Esophagus squamous epithelium (tissue), 5 donors: ENCODE measurements around the gene GJB1. TPM values are rescaled to one million over a fixed set of nuclear protein-coding genes. Genes with fewer than 3 reads are reported as not detected.
"Not testable (repeated sequence)": the region's sequence is repeated elsewhere in the genome, so short reads cannot be mapped to it uniquely, and the experiment has no call there.

Experiments
- DNase-seq: peaks from one replicate; lab custom pipeline; 2025; lab: John Stamatoyannopoulos, UW
- H3K27ac ChIP-seq, 4 donors: fragments of 200-600 bp; sonication (generic); one replicate each; pipeline ENCODE4 v1.5.1; 2016 to 2019; ENCODE audit warnings: mild to moderate bottlenecking in 1 of 4
- H3K27me3 ChIP-seq, 4 donors: fragments of 200-600 bp; sonication (generic); 1 replicate in 3 of 4; 2 replicates in 1 of 4; pipeline versions ENCODE4 v1.5.1 to v1.6.0; 2017 to 2021; ENCODE audit warnings: antibody characterized with exemption in 1 of 4
- H3K36me3 ChIP-seq, 3 donors: fragments of 200-600 bp; sonication (generic); one replicate each; pipeline ENCODE4 v1.5.1; 2016 to 2019
- H3K4me1 ChIP-seq, 3 donors: fragments of 200-600 bp; sonication (generic); one replicate each; pipeline ENCODE4 v1.5.1; 2017 to 2019
- H3K4me3 ChIP-seq, 4 donors: fragments of 200-600 bp; sonication (generic); 1 replicate in 3 of 4; 2 replicates in 1 of 4; pipeline ENCODE4 v1.5.1; 2016 to 2019; ENCODE audit warnings: mild to moderate bottlenecking in 2 of 4, moderate library complexity in 1 of 4
- H3K9me3 ChIP-seq, 3 donors: fragments of 200-600 bp; sonication (generic); one replicate each; pipeline ENCODE4 v1.5.1; 2016 to 2019
- POLR2A ChIP-seq, 4 donors: fragments of 450-650 bp; IDR thresholded peaks; one replicate each; pipeline ENCODE4 v1.6.1; 2017; ENCODE audit warnings: antibody characterized with exemption in 4 of 4, mild to moderate bottlenecking in 4 of 4, moderate library complexity in 3 of 4
- WGBS, 2 donors: methylation state at CpG; one replicate each; pipeline ENCODE4 v1.1.5; 2018; 5-methylcytosine and 5-hydroxymethylcytosine counted together
- intact Hi-C: fragments of 100-400 bp; cut with DNase I; formaldehyde crosslinking; loops from one replicate; pipeline ENCODE4 v1.15.0; 2022
- total RNA-seq, 4 donors: library from RNA; depleted of rRNA; stranded (reverse); fragments of >200 nt; gene quantifications; one replicate each; pipeline ENCODE4 v1.1.0, GENCODE V29; 2016
- TF ChIP-seq, protein P1 (sequence below), 6 experiments: fragments of 450-650 bp in 4 of 6; fragments of 200-600 bp in 2 of 6; sonication (generic) in 2 of 6; IDR thresholded peaks; one replicate each; pipeline ENCODE4 v1.5.1; 2016 to 2019; ENCODE audit warnings: antibody characterized with exemption in 6 of 6, mild to moderate bottlenecking in 4 of 6, moderate library complexity in 4 of 6
- donor health status: DM: yes; HTN: yes; CAD: no.

The GJB1 gene
- total RNA-seq, 4 donors from 2014 or later, result 0.19 to 0.32 TPM; not detected in 2

DNA sequence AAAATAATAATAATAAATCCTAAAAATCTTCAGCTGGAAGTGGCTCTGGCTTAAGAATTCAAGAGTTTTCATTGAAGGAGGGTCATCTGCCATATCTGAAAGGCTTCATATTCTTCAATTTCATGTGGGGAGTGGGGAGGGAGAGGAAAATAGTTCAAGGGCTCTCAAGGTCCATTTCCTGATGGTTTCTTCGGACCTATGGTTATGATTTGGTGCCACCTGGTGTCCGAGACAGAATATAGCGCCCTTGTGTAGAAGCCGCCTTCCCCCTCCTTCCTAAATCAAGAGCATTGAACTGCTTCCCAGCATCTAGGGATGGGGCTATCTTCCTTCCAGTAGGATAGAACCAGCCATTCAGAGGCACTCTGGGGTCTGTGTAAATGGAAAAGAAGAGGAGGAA, 44.1 kb upstream of the GJB1 start:
- TF ChIP-seq, protein P1, sequence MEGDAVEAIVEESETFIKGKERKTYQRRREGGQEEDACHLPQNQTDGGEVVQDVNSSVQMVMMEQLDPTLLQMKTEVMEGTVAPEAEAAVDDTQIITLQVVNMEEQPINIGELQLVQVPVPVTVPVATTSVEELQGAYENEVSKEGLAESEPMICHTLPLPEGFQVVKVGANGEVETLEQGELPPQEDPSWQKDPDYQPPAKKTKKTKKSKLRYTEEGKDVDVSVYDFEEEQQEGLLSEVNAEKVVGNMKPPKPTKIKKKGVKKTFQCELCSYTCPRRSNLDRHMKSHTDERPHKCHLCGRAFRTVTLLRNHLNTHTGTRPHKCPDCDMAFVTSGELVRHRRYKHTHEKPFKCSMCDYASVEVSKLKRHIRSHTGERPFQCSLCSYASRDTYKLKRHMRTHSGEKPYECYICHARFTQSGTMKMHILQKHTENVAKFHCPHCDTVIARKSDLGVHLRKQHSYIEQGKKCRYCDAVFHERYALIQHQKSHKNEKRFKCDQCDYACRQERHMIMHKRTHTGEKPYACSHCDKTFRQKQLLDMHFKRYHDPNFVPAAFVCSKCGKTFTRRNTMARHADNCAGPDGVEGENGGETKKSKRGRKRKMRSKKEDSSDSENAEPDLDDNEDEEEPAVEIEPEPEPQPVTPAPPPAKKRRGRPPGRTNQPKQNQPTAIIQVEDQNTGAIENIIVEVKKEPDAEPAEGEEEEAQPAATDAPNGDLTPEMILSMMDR (IDR thresholded peaks at IDR 0.05), result peak; percentile 24 to 71 (median 66)
- TF ChIP-seq POLR2A (IDR thresholded peaks at IDR 0.05), result no peak
- Histone ChIP-seq H3K36me3 (no peaks in the 10 kb centered on the region), H3K27ac (no peak overlapping the region), H3K27me3 (no peaks in the 10 kb centered on the region), H3K4me1 (peaks cover 0 to 13% (median 4%) of the 10 kb centered on the region in 3 donors), H3K9me3 (no peaks in the 10 kb centered on the region), H3K4me3 (no peak overlapping the region)
- intact Hi-C loops, result no loop called here
- 0 to 10% methylated on average over 2 to 4 of the region's 4 CpGs for WGBS, 2 donors
- no peak for DNase-seq

DNA sequence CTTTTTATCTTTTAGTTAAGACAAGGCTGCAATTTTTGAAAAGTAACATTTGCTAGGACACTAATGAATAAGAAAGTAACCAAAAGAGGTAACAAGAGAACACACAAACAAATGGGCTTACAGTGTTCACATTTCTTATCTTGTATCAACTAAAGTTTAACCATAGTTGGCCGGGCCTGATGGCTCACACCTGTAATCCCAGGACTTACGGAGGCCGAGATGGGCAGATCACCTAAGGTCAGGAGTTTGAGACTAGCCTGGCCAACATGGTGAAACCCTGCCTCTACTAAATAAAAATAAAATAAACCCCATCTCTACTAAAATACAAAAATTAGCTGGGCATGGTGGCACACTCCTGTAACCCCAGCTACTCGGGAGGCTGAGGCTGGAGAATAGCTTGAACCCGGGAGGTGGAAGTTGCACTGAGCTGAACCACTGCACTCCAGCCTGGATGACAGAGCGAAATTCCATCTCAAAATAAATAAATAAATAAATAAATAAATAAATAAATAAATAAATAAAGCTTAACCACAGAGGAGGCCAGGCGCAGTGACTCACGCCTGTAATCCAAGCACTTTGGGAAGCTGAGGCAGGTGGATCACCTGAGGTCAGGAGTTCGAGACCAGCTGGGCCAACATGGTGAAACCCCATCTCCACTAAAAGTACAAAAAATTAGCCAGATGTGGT, 42.3 kb upstream of the GJB1 start:
- H3K4me3 ChIP-seq, H3K27me3 ChIP-seq, intact Hi-C loops, DNase-seq, H3K27ac ChIP-seq, H3K9me3 ChIP-seq, H3K36me3 ChIP-seq: not testable (repeated sequence)
- 83 to 92% methylated on average over 9 of the region's 9 CpGs for WGBS, 2 donors
- peaks cover 0 to 21% (median 4%) of the 10 kb centered on the region in 3 donors for H3K4me1 ChIP-seq

DNA sequence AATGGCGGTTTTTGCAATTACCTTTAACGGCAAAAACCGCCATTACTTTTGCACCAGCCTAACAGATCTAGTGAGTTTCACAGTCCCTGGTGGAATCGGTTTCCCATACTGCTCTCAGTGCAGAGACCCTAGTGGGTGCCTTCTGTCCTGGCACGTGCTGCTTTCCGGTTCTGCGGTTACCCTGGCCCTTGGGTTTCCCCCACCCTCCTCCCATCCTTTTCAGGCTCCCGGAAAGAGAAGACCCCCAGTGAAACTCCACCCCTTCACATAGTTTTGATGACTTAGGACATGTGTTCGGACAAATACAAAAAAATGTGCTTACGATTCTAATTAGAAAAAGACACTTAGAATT, 41.5 kb upstream of the GJB1 start:
- H3K9me3 ChIP-seq, result no peaks in the 10 kb centered on the region
- no peaks in the 10 kb centered on the region for H3K36me3 ChIP-seq
- peak overlapping the region; percentile 74 to 90 (median 85) for H3K27ac ChIP-seq
- no peak for DNase-seq
- H3K4me3 ChIP-seq, result peak overlapping the region; percentile 32 to 63 (median 47)
- TF ChIP-seq, protein P1 (IDR thresholded peaks at IDR 0.05), result no peak
- no peak for TF ChIP-seq POLR2A (IDR thresholded peaks at IDR 0.05)
- intact Hi-C loops, result no loop called here
- WGBS, 2 donors, result 12 to 60% methylated on average over 8 to 9 of the region's 10 CpGs
- H3K4me1 ChIP-seq, result peaks cover 0 to 21% (median 4%) of the 10 kb centered on the region in 3 donors
- no peaks in the 10 kb centered on the region for H3K27me3 ChIP-seq

DNA sequence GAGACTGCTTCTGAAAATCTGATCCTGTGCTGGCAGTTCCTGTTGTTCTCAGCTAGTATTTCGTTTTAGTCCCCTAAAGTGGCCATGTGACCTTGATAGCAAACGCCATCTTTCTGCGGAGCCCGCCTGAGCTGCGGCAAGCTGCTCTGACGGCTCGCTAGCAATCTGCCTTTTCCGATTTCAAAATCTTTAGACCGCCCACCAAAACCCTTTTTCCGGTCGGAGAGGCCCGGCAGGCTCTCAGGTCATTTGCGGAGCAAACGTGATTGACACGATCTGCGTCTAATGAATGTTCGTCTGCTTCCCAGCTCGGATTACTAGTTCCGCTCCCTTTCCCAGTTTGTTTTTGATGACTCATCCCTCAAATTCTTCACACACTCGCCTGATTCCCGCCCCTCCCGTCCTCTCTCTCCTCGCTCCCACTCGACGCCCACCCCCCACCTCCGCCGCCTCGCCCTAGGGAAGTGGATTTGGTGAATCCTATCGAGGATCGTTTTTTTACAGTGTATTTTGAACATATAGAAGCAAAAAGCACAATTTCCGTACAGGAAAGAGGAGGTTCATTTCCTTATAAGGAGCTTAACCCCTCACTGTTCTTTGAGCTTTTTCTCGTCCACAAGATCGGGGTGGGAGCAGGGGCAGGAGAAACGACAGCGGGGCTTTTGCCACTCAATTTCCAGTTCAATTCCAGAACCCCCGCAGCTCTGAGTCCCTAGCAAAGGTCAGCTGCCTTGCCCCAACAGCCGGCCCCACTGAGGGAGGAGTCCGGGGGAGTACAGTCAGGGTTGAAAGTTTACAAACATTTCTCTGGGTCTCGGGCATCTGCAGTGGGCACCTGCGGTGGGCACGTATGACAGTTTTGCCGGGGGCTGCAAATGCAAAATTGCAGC, 40.9 kb upstream of the GJB1 start:
- TF ChIP-seq, protein P1 (IDR thresholded peaks at IDR 0.05), result no peak
- TF ChIP-seq POLR2A (IDR thresholded peaks at IDR 0.05), result peak in 3 of 4 donors; percentile 53 to 79 (median 63)
- DNase-seq, result peak; percentile 16
- H3K27ac ChIP-seq, result peak overlapping the region; percentile 74 to 90 (median 87)
- 0 to 24% methylated on average over 25 to 41 of the region's 42 CpGs for WGBS, 2 donors
- H3K4me3 ChIP-seq, result peak overlapping the region; percentile 32 to 63 (median 47)
- no peaks in the 10 kb centered on the region for H3K27me3 ChIP-seq
- H3K9me3 ChIP-seq, result no peaks in the 10 kb centered on the region
- H3K36me3 ChIP-seq, result no peaks in the 10 kb centered on the region
- intact Hi-C loops, result no loop called here
- H3K4me1 ChIP-seq, result peaks cover 0 to 21% (median 4%) of the 10 kb centered on the region in 3 donors

DNA sequence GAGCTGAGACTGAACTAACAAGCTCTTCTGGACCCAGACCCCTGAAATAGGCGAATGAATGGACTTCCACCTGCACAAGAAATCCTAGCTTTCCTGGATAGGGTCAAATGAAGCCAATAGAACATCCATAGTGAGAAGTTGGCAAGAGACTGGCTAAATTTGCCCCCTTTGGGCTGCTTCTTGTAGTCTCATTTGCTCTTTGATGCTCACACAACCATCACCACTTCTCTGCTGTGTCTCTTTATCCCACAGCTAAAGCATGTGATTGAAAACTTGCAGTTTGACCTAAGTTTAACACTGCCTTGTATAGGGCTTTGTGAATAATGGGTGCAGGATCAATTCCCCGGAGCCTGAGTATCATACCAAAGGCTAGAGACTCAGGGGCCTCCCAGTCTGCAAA, 40.2 kb upstream of the GJB1 start:
- peaks cover 0 to 21% (median 4%) of the 10 kb centered on the region in 3 donors for H3K4me1 ChIP-seq
- H3K27ac ChIP-seq, result peak overlapping the region; percentile 73 to 90 (median 87)
- WGBS, 2 donors, result 17 to 25% methylated on average over 1 to 2 of the region's 2 CpGs
- DNase-seq, result no peak
- intact Hi-C loops, result no loop called here
- peak overlapping the region; percentile 27 to 63 (median 47) for H3K4me3 ChIP-seq
- no peaks in the 10 kb centered on the region for H3K9me3 ChIP-seq
- no peaks in the 10 kb centered on the region for H3K36me3 ChIP-seq
- TF ChIP-seq POLR2A (IDR thresholded peaks at IDR 0.05), result no peak
- TF ChIP-seq, protein P1 (IDR thresholded peaks at IDR 0.05), result no peak
- no peaks in the 10 kb centered on the region for H3K27me3 ChIP-seq
